Measurements from ENCODE around the gene PTPN6. TPM values are rescaled to one million over a fixed set of nuclear protein-coding genes. Genes with fewer than 3 reads are reported as not detected.

Gene PTPN6
- total and polyA plus RNA-seq, 10 of the 15 experiments (the other 5 are each of a cell fraction or from before 2014, with no cell fraction given): 229 to 457 (median 370) TPM

DNA sequence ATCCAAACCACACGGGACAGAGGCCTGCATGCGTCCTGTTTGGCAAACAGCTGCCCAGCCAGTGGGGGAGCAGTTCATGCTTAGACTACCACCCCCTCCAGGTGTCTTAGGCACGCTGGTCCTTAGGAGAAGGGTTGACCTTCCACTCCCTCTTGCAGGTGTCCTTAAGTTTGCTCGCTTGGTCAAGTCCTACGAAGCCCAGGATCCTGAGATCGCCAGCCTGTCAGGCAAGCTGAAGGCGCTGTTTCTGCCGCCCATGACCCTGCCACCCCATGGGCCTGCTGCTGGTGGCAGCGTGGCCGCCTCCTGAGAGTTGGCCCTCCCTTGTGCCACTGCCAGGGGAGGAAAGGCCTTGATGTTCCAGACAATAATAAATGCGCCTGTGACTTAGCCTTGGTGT lies 5.5 kb upstream of the PTPN6 start:
- Histone ChIP-seq H3K79me2 (ENCODE audit: control insufficient read depth, insufficient read depth, low read length) (peaks cover 39% of the 10 kb centered on the region), H3K4me3 (peak overlapping the region; percentile 78), H4K20me1 (ENCODE audit: control insufficient read depth, insufficient read depth) (no peaks in the 10 kb centered on the region), H3K9me3 (replicated peaks; ENCODE audit: control insufficient read depth, insufficient read depth, low read length) (no peaks in the 10 kb centered on the region), H3K36me3 (ENCODE audit: control insufficient read depth in 2 of 2, insufficient read depth in 2 of 2, low read length in 1 of 2) (peaks cover 2 to 8% of the 10 kb centered on the region in 2 experiments; a peak in 2 of 4 replicates), H2AFZ (ENCODE audit: control insufficient read depth, low read depth, low read length) (no peak overlapping the region), H3K27ac (ENCODE audit: control insufficient read depth, insufficient read depth) (peak overlapping the region; percentile 91), H3K4me1 (ENCODE audit: control insufficient read depth, insufficient read depth, low read length) (peaks cover 46% of the 10 kb centered on the region), H3K27me3 (replicated peaks in 1 of 2; ENCODE audit: control insufficient read depth in 2 of 2, insufficient read depth in 2 of 2, low read length in 1 of 2) (no peaks in the 10 kb centered on the region), H3K9ac (ENCODE audit: control insufficient read depth, insufficient read depth, low read length) (peak overlapping the region; percentile 90), H3K4me2 (ENCODE audit: control insufficient read depth, insufficient read depth) (peak overlapping the region; percentile 61)
- no TSS peak for BruUV-seq (replicated peaks)
- no peak for ATAC-seq
- intact Hi-C loops (cut with micrococcal nuclease; ENCODE audit: unreplicated experiment) (loop anchor here (2.0 kb wide), 2 partner anchors 73 to 163 kb away; partner anchors contain the start of genes C1RL and LPCAT3), in situ Hi-C loops (cut with MboI) (no loop called here)
- ChIA-PET CTCF (interaction anchor here (0.9 to 11.6 kb wide), 15 partner anchors 9 to 199 kb away, joined by 3 to 645 read pairs (median 8); partner anchors contain the start of genes C1R, C1RL, LPCAT3 and USP5), RAD21 (ENCODE audit: unreplicated experiment) (interaction anchor here (1.0 to 7.0 kb wide), 12 partner anchors 14 to 164 kb away, joined by 3 to 426 read pairs (median 10); partner anchors contain the start of genes C1RL, CDCA3, LPCAT3 and SPSB2), SMC1A (ENCODE audit: uncharacterized antibody, unreplicated experiment) (interaction anchor here (0.6 to 11.6 kb wide), 12 partner anchors 15 to 166 kb away, joined by 3 to 395 read pairs (median 6); partner anchors contain the start of genes C1RL and ENO2), POLR2A (interaction anchor here (0.6 to 17.8 kb wide), 10 partner anchors 15 to 165 kb away, joined by 3 to 524 read pairs (median 8); partner anchors contain the start of genes C1RL, CDCA3, ENO2 and LPCAT3)
- DNase-seq (ENCODE audit: low read depth, low spot score): no peak
- no peak for FAIRE-seq
- WGBS (ENCODE audit: insufficient coverage, insufficient replicate concordance, low lambda C conversion rate, missing lambda C conversion rate): 36% methylated on average over 11 of the region's 11 CpGs
- TF ChIP-seq MTA2 (IDR thresholded peaks at IDR 0.05; ENCODE audit: low read depth) (no peak), SMARCA5 (IDR thresholded peaks at IDR 0.05) (peak; percentile 39; the same call in 1 of the 2 replicates), NR2F1 (conservative IDR thresholded peaks at IDR 0.05) (0 out of 2 replicates have a peak, but pooled peaks have one; percentile 28), POLR2A (IDR thresholded peaks at IDR 0.05; ENCODE audit: low read depth, low read length) (peak; percentile 31; the same call in 1 of the 2 replicates), TCF7 (IDR thresholded peaks at IDR 0.05; ENCODE audit: borderline replicate concordance) (no peak), LARP7 (IDR thresholded peaks at IDR 0.05) (peak; percentile 60; the same call in 1 of the 2 replicates), POLR2AphosphoS5 (IDR thresholded peaks at IDR 0.05; ENCODE audit: low read length) (peak; percentile 18; the same call in 1 of the 2 replicates)
- TF ChIP-seq, protein P1, sequence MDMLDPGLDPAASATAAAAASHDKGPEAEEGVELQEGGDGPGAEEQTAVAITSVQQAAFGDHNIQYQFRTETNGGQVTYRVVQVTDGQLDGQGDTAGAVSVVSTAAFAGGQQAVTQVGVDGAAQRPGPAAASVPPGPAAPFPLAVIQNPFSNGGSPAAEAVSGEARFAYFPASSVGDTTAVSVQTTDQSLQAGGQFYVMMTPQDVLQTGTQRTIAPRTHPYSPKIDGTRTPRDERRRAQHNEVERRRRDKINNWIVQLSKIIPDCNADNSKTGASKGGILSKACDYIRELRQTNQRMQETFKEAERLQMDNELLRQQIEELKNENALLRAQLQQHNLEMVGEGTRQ (IDR thresholded peaks at IDR 0.05; ENCODE audit: borderline replicate concordance, low read depth, low read length): no peak
- TF ChIP-seq, protein P2, sequence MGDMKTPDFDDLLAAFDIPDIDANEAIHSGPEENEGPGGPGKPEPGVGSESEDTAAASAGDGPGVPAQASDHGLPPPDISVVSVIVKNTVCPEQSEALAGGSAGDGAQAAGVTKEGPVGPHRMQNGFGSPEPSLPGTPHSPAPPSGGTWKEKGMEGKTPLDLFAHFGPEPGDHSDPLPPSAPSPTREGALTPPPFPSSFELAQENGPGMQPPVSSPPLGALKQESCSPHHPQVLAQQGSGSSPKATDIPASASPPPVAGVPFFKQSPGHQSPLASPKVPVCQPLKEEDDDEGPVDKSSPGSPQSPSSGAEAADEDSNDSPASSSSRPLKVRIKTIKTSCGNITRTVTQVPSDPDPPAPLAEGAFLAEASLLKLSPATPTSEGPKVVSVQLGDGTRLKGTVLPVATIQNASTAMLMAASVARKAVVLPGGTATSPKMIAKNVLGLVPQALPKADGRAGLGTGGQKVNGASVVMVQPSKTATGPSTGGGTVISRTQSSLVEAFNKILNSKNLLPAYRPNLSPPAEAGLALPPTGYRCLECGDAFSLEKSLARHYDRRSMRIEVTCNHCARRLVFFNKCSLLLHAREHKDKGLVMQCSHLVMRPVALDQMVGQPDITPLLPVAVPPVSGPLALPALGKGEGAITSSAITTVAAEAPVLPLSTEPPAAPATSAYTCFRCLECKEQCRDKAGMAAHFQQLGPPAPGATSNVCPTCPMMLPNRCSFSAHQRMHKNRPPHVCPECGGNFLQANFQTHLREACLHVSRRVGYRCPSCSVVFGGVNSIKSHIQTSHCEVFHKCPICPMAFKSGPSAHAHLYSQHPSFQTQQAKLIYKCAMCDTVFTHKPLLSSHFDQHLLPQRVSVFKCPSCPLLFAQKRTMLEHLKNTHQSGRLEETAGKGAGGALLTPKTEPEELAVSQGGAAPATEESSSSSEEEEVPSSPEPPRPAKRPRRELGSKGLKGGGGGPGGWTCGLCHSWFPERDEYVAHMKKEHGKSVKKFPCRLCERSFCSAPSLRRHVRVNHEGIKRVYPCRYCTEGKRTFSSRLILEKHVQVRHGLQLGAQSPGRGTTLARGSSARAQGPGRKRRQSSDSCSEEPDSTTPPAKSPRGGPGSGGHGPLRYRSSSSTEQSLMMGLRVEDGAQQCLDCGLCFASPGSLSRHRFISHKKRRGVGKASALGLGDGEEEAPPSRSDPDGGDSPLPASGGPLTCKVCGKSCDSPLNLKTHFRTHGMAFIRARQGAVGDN (IDR thresholded peaks at IDR 0.05): 0 out of 2 replicates have a peak, but pooled peaks have one; percentile 34
- TF ChIP-seq, protein P3, sequence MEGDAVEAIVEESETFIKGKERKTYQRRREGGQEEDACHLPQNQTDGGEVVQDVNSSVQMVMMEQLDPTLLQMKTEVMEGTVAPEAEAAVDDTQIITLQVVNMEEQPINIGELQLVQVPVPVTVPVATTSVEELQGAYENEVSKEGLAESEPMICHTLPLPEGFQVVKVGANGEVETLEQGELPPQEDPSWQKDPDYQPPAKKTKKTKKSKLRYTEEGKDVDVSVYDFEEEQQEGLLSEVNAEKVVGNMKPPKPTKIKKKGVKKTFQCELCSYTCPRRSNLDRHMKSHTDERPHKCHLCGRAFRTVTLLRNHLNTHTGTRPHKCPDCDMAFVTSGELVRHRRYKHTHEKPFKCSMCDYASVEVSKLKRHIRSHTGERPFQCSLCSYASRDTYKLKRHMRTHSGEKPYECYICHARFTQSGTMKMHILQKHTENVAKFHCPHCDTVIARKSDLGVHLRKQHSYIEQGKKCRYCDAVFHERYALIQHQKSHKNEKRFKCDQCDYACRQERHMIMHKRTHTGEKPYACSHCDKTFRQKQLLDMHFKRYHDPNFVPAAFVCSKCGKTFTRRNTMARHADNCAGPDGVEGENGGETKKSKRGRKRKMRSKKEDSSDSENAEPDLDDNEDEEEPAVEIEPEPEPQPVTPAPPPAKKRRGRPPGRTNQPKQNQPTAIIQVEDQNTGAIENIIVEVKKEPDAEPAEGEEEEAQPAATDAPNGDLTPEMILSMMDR (IDR thresholded peaks at IDR 0.05 in 2 of 3, conservative IDR thresholded peaks at IDR 0.05 in 1 of 3; ENCODE audit: control insufficient read depth in 2 of 3, extremely low read depth in 1 of 3, insufficient read depth in 1 of 3, low read depth in 3 of 3, low read length in 3 of 3): 0 out of 6 replicates have a peak, but pooled peaks of 1 of the 3 experiments have one; percentile 4

Measured in GM12878 (cell line).